GM12878 (cell line): ENCODE measurements around the gene RSRP1. TPM values are rescaled to one million over a fixed set of nuclear protein-coding genes. Genes with fewer than 3 reads are reported as not detected.
"Not testable (repeated sequence)": the region's sequence is repeated elsewhere in the genome, so short reads cannot be mapped to it uniquely, and the experiment has no call there.

Source experiments
- ATAC-seq: fragments of 200-7000 bp; cut with Tn5 transposase; 3 replicates; pipeline ENCODE4 v1.9.1; 2020; ENCODE audit warnings: mild to moderate bottlenecking, moderate library complexity
- BruUV-seq: library from RNA; stranded (reverse); fragments of 400-500 nt; replicated peaks from 2 replicates; lab custom pipeline; 2021; lab: Mats Ljungman, UMichigan
- CTCF ChIA-PET: fragments of 300-600 bp; sonication (Branson Sonifier 250); formaldehyde crosslinking; extraction: SDS; loops from one replicate; lab custom pipeline; 2021; ENCODE audit warnings: inconsistent platforms; lab: Yijun Ruan, JAX
- POLR2A ChIA-PET: fragments of 350-600 bp; formaldehyde crosslinking; extraction: SDS; loops from one replicate; lab custom pipeline; 2021; ENCODE audit warnings: inconsistent platforms; lab: Charles Lee
- RAD21 ChIA-PET: fragments of 300-600 bp; sonication (Branson Sonifier 250); formaldehyde crosslinking; loops from one replicate; lab custom pipeline; 2023; ENCODE audit warnings: antibody characterized with exemption; ENCODE audit not compliant: unreplicated experiment; lab: Charles Lee
- SMC1A ChIA-PET: fragments of 300-600 bp; sonication (Branson Sonifier 250); formaldehyde crosslinking; loops from one replicate; lab custom pipeline; 2023; ENCODE audit not compliant: unreplicated experiment, uncharacterized antibody; lab: Charles Lee
- DNase-seq: peaks from one replicate; pipeline ENCODE4 v3.0.0-alpha.2; 2011; ENCODE audit warnings: low read depth, low spot score
- FAIRE-seq: peaks from 3 replicates; lab custom pipeline; 2011; peaks lifted over from hg19 to GRCh38; lab: Jason Lieb, UNC
- H2AFZ ChIP-seq: 2 replicates; pipeline ENCODE4 v1.6.0; 2011; ENCODE audit warnings: low read depth, low read length, control low read depth; ENCODE audit not compliant: control insufficient read depth
- H3K27ac ChIP-seq: 2 replicates; pipeline ENCODE4 v1.5.1; 2011; ENCODE audit warnings: control low read depth; ENCODE audit not compliant: control insufficient read depth, insufficient read depth
- H3K27me3 ChIP-seq, 2 experiments: replicated peaks in 1 of 2; 2 replicates each; pipeline versions ENCODE4 v1.6.0 to v1.6.1; 2011; ENCODE audit warnings: low read length in 1 of 2; ENCODE audit not compliant: control insufficient read depth in 2 of 2, insufficient read depth in 2 of 2
- H3K36me3 ChIP-seq, 2 experiments: 2 replicates each; pipeline ENCODE4 v1.5.1; 2011; ENCODE audit warnings: low read length in 1 of 2; ENCODE audit not compliant: control insufficient read depth in 2 of 2, insufficient read depth in 2 of 2
- H3K4me1 ChIP-seq: 2 replicates; pipeline ENCODE4 v1.6.1; 2011; ENCODE audit warnings: mild to moderate bottlenecking, low read length, moderate library complexity, mixed read lengths; ENCODE audit not compliant: control insufficient read depth, insufficient read depth
- H3K4me2 ChIP-seq: 2 replicates; pipeline ENCODE4 v1.6.0; 2011; ENCODE audit warnings: control low read depth; ENCODE audit not compliant: control insufficient read depth, insufficient read depth
- H3K4me3 ChIP-seq: fragments of 200-600 bp; sonication (generic); 2 replicates; pipeline ENCODE4 v1.5.1; 2016
- H3K79me2 ChIP-seq: 2 replicates; pipeline ENCODE4 v1.6.0; 2011; ENCODE audit warnings: low read length; ENCODE audit not compliant: control insufficient read depth, insufficient read depth
- H3K9ac ChIP-seq: 2 replicates; pipeline ENCODE4 v1.8.0; 2011; ENCODE audit warnings: low read length, control low read depth, mixed read lengths; ENCODE audit not compliant: control insufficient read depth, insufficient read depth
- H3K9me3 ChIP-seq: replicated peaks from 3 replicates; pipeline ENCODE4 v1.5.1; 2011; ENCODE audit warnings: mild to moderate bottlenecking, low read length; ENCODE audit not compliant: control insufficient read depth, insufficient read depth
- H4K20me1 ChIP-seq: 2 replicates; pipeline ENCODE4 v1.6.0; 2011; ENCODE audit not compliant: control insufficient read depth, insufficient read depth
- IKZF1 ChIP-seq: fragments of 450-650 bp; conservative IDR thresholded peaks from 2 replicates; pipeline ENCODE4 v1.6.1; 2017; ENCODE audit warnings: antibody characterized with exemption, mild to moderate bottlenecking
- NRF1 ChIP-seq: conservative IDR thresholded peaks from 2 replicates; pipeline ENCODE4 v1.6.1; 2011; ENCODE audit warnings: mild to moderate bottlenecking, low read depth, low read length, improper control_type of control experiment
- PKNOX1 ChIP-seq: fragments of 450-650 bp; IDR thresholded peaks from 2 replicates; pipeline ENCODE4 v1.6.1; 2016; ENCODE audit warnings: mild to moderate bottlenecking
- POLR2A ChIP-seq: IDR thresholded peaks from 2 replicates; pipeline ENCODE4 v1.6.1; 2011; ENCODE audit warnings: low read depth, mild to moderate bottlenecking, low read length
- WGBS: methylation state at CpG from one replicate; pipeline ENCODE4 v1.1.6; 2016; ENCODE audit warnings: low lambda C conversion rate; ENCODE audit not compliant: insufficient replicate concordance, insufficient coverage; ENCODE audit errors: missing lambda C conversion rate; 5-methylcytosine and 5-hydroxymethylcytosine counted together
- in situ Hi-C: fragments of 300-500 bp; cut with MboI; formaldehyde crosslinking; loops from 9 replicates; pipeline ENCODE4 v1.14.3; 2018; ENCODE audit warnings: mixed read lengths
- intact Hi-C: fragments of 100-400 bp; cut with micrococcal nuclease; formaldehyde crosslinking; loops from one replicate; pipeline ENCODE4 v1.14.2; 2022; ENCODE audit not compliant: unreplicated experiment
- polyA plus RNA-seq, 11 experiments: library from polyadenylated mRNA; depleted of rRNA in 4 of 11; unstranded in 6 of 11; stranded (reverse) in 5 of 11; fragments of >200 nt; fragmentation: Nextera tagmentation in 4 of 11; fragmentation: Illumina TruSeq in 1 of 11; extraction: Ambion mirVana in 4 of 11; extraction: Trizol in 1 of 11; gene quantifications; 1 replicate in 1 of 11; 2 replicates in 10 of 11; pipeline versions ENCODE4 v1.2.1 to v1.2.3, GENCODE V29; 2011 to 2016; ENCODE audit warnings: inconsistent platforms in 2 of 11, missing spikeins in 2 of 11, low read depth in 1 of 11
- total RNA-seq, 4 experiments: library from RNA; depleted of rRNA in 3 of 4; stranded (reverse); fragments of >200 nt in 3 of 4; fragmentation: Illumina TruSeq in 1 of 4; extraction: Trizol in 1 of 4; gene quantifications; 2 replicates each; pipeline versions ENCODE4 v1.2.1 to v1.2.3, GENCODE V29; 2013 to 2021

The RSRP1 gene
- total and polyA plus RNA-seq, 10 of the 15 experiments (the other 5 are each of a cell fraction or from before 2014, with no cell fraction given) = 23.5 to 128 (median 90.0) TPM

- Histone ChIP-seq H2AFZ (peak overlapping the region; percentile 83), H3K4me2 (peak overlapping the region; percentile 42; the same call in 1 of the 2 replicates)
- WGBS = 24% methylated on average over 12 of the region's 14 CpGs
- H3K36me3 ChIP-seq, DNase-seq, intact Hi-C loops, H3K9ac ChIP-seq, H3K27me3 ChIP-seq, H3K9me3 ChIP-seq, ATAC-seq, RAD21 ChIA-PET, H3K4me3 ChIP-seq, H3K79me2 ChIP-seq, FAIRE-seq, H3K27ac ChIP-seq, H4K20me1 ChIP-seq, H3K4me1 ChIP-seq, POLR2A ChIA-PET, CTCF ChIA-PET, SMC1A ChIA-PET, in situ Hi-C loops, BruUV-seq: not testable (repeated sequence)
Measured at GRCh38 chr1:25268143-25268760, 21.0 kb upstream of the RSRP1 start.

- RAD21 ChIA-PET, H3K79me2 ChIP-seq, H3K9me3 ChIP-seq, H3K27me3 ChIP-seq, H3K36me3 ChIP-seq, H3K4me1 ChIP-seq, CTCF ChIA-PET, SMC1A ChIA-PET, H3K27ac ChIP-seq, H3K4me3 ChIP-seq, intact Hi-C loops, in situ Hi-C loops, POLR2A ChIA-PET, H4K20me1 ChIP-seq: not testable (repeated sequence)
- TF ChIP-seq PKNOX1 (peak; percentile 91), IKZF1 (peak; percentile 14; the same call in 1 of the 2 replicates), POLR2A (0 out of 2 replicates have a peak, but pooled peaks have one; percentile 35), NRF1 (0 out of 2 replicates have a peak, but pooled peaks have one; percentile 21)
- H2AFZ ChIP-seq = peak overlapping the region; percentile 83
- peak overlapping the region; percentile 48; the same call in 1 of the 2 replicates for H3K9ac ChIP-seq
- FAIRE-seq = peak; percentile 92
- ATAC-seq = peak; percentile 85
- peak; percentile 28 for DNase-seq
- BruUV-seq = TSS peak; percentile 74
- WGBS = 0% methylated on average over 16 of the region's 56 CpGs
- H3K4me2 ChIP-seq = peak overlapping the region; percentile 42; the same call in 1 of the 2 replicates
Measured at GRCh38 chr1:25267288-25268142, 20.3 kb upstream of the RSRP1 start.
